ENCODE results near the gene THRB. TPM values are rescaled to one million over a fixed set of nuclear protein-coding genes. Genes with fewer than 3 reads are reported as not detected.

THRB gene
- polyA plus RNA-seq, 1 experiment, result 0.83 TPM

GRCh38 chr3:24264011-24264410 lies 230.6 kb downstream of the THRB start:
- CTCF ChIA-PET, result interaction anchor here (0.8 to 3.0 kb wide), 12 partner anchors 8 to 1330 kb away, joined by 3 to 14 read pairs (median 4); partner anchors contain the start of gene THRB
- H3K27me3 ChIP-seq (ENCODE audit: control insufficient read depth, insufficient read depth, low read length), result peaks cover 5% of the 10 kb centered on the region
- POLR2A ChIA-PET, result no interaction called here
- H3K4me3 ChIP-seq (ENCODE audit: low read depth, low read length), result no peak overlapping the region
- H3K36me3 ChIP-seq (ENCODE audit: control insufficient read depth, insufficient read depth, low read length), result no peaks in the 10 kb centered on the region
- no peak for DNase-seq (ENCODE audit: low read depth)
- no peak for TF ChIP-seq CTCF (IDR thresholded peaks at IDR 0.05; ENCODE audit: insufficient read depth, low read depth, low read length)

GRCh38 chr3:24263069-24263668 lies 231.5 kb downstream of the THRB start:
- peaks cover 7% of the 10 kb centered on the region for H3K27me3 ChIP-seq (ENCODE audit: control insufficient read depth, insufficient read depth, low read length)

DNA sequence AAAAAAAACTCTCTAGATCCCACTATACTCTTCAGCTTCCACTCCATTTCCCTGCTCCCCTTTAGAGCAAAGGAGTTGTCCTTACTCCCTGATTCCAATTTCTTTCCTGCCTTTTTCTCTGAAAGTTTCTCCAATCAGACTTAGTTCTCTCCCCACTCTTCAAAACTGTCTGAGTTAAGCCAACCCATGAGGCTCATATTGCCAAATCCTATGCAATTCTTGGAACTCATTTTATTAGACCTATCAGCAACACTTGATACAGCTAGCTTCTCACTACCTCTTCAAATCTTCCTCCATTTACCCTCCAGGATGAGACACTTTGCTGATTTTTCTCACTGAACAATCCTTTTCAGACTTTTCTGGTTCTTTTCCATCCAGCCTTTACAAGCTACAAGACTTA lies 233.1 kb downstream of the THRB start:
- ChIA-PET POLR2A (no interaction called here), CTCF (interaction anchor here (1.2 kb wide), 2 partner anchors 422 to 427 kb away, joined by 3 to 4 read pairs; no protein-coding TSS in a partner anchor)
- no peak for DNase-seq (ENCODE audit: low read depth)
- Histone ChIP-seq H3K4me3 (ENCODE audit: low read depth, low read length) (no peak overlapping the region), H3K36me3 (ENCODE audit: control insufficient read depth, insufficient read depth, low read length) (no peaks in the 10 kb centered on the region), H3K27me3 (ENCODE audit: control insufficient read depth, insufficient read depth, low read length) (peaks cover 9% of the 10 kb centered on the region)
- no peak for TF ChIP-seq CTCF (IDR thresholded peaks at IDR 0.05; ENCODE audit: insufficient read depth, low read depth, low read length)

More at GRCh38 chr3:24263069-24263668, 231.5 kb downstream of the THRB start:
- TF ChIP-seq CTCF (IDR thresholded peaks at IDR 0.05; ENCODE audit: insufficient read depth, low read depth, low read length), result no peak
- no peak for DNase-seq (ENCODE audit: low read depth)
- Histone ChIP-seq H3K36me3 (ENCODE audit: control insufficient read depth, insufficient read depth, low read length) (no peaks in the 10 kb centered on the region), H3K4me3 (ENCODE audit: low read depth, low read length) (no peak overlapping the region)
- ChIA-PET POLR2A (interaction anchor here (0.5 kb wide), 1 partner anchor 231 kb away, joined by 5 read pairs; no protein-coding TSS in a partner anchor), CTCF (interaction anchor here (1.0 to 3.0 kb wide), 6 partner anchors 7 to 420 kb away, joined by 3 to 14 read pairs (median 9); partner anchors contain the start of gene THRB)

DNA sequence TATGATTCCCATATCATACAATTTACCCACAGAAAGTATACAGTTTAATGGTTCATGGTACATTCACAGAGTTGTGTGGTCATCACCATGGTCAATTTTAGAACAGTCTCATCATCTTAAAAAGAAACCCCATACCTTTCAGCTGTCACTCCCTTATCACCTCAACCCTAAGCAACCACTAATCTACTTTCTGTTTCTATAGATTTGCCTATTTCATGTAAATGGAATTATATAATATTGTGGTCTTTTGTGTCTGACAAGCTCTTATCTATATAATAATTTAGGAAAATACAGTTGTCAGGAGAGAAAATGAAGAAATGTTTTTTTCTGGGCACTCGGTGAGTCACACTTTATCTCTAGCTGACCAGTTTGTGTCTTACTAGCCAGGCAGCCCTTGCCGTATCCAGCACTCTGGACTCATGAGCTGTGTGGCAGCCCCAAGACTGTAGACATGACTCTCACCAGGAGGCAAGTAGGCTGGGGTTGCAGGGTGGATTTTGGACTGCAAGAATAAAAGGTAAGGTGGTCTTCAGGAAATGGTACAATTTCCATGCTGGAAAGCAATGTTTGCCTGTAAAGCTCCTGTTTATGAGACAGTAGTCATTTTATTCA lies 234.6 kb downstream of the THRB start:
- no peak overlapping the region for H3K4me3 ChIP-seq (ENCODE audit: low read depth, low read length)
- no peak for TF ChIP-seq CTCF (IDR thresholded peaks at IDR 0.05; ENCODE audit: insufficient read depth, low read depth, low read length)
- DNase-seq (ENCODE audit: low read depth), result no peak
- CTCF ChIA-PET, result interaction anchor here (1.5 to 1.8 kb wide), 3 partner anchors 17 to 381 kb away, joined by 3 to 7 read pairs (median 6); no protein-coding TSS in a partner anchor
- H3K36me3 ChIP-seq (ENCODE audit: control insufficient read depth, insufficient read depth, low read length), result no peaks in the 10 kb centered on the region
- peaks cover 11% of the 10 kb centered on the region for H3K27me3 ChIP-seq (ENCODE audit: control insufficient read depth, insufficient read depth, low read length)
- POLR2A ChIA-PET, result no interaction called here
